Fibroblast of lung (primary cell): ENCODE results near the gene DDX10. TPM values are rescaled to one million over a fixed set of nuclear protein-coding genes. Genes with fewer than 3 reads are reported as not detected.

ENCODE experiments used
- DNase-seq, 2 donors: peaks; one replicate each; pipeline versions ENCODE4 v3.0.0 to v3.0.0-alpha.2; 2010; ENCODE audit warnings: low read depth in 2 of 2
- H2AFZ ChIP-seq: 2 replicates; pipeline ENCODE4 v1.5.1; 2012; ENCODE audit warnings: low read length, control low read depth, inconsistent platforms
- H3K27ac ChIP-seq: 2 replicates; pipeline ENCODE4 v1.5.1; 2011; ENCODE audit warnings: low read length, control low read depth; ENCODE audit not compliant: insufficient read depth
- H3K27me3 ChIP-seq: 2 replicates; pipeline ENCODE4 v1.5.1; 2011; ENCODE audit warnings: mild to moderate bottlenecking, low read length; ENCODE audit not compliant: control insufficient read depth, insufficient read depth
- H3K36me3 ChIP-seq: 2 replicates; pipeline ENCODE4 v1.5.1; 2011; ENCODE audit warnings: low read length; ENCODE audit not compliant: control insufficient read depth, insufficient read depth
- H3K4me1 ChIP-seq: 2 replicates; pipeline ENCODE4 v1.5.1; 2011; ENCODE audit warnings: low read length; ENCODE audit not compliant: control insufficient read depth, insufficient read depth; ENCODE audit errors: extremely low read depth
- H3K4me2 ChIP-seq: 2 replicates; pipeline ENCODE4 v1.5.1; 2011; ENCODE audit warnings: low read length, control low read depth; ENCODE audit not compliant: insufficient read depth; ENCODE audit errors: extremely low read depth
- H3K4me3 ChIP-seq, 4 experiments: fragments of 200-600 bp in 1 of 4; sonication (generic) in 1 of 4; replicated peaks in 1 of 4; 2 replicates each; pipeline ENCODE4 v1.5.1; 2011 to 2016; ENCODE audit warnings: low read length in 4 of 4, low read depth in 3 of 4, mild to moderate bottlenecking in 3 of 4, control low read depth in 2 of 4, inconsistent platforms in 1 of 4, mixed read lengths in 1 of 4; ENCODE audit not compliant: insufficient read depth in 1 of 4; ENCODE audit errors: control extremely low read depth in 1 of 4
- H3K79me2 ChIP-seq: 2 replicates; pipeline ENCODE4 v1.5.1; 2012; ENCODE audit warnings: mild to moderate bottlenecking, low read length, inconsistent platforms; ENCODE audit not compliant: control insufficient read depth, insufficient read depth
- H3K9ac ChIP-seq: 2 replicates; pipeline ENCODE4 v1.5.1; 2011; ENCODE audit warnings: mild to moderate bottlenecking, low read length, control low read depth; ENCODE audit not compliant: insufficient read depth
- H3K9me3 ChIP-seq: 2 replicates; pipeline ENCODE4 v1.5.1; 2012; ENCODE audit warnings: low read depth, low read length; ENCODE audit not compliant: control insufficient read depth, insufficient read depth
- H4K20me1 ChIP-seq: 2 replicates; pipeline ENCODE4 v1.5.1; 2011; ENCODE audit warnings: low read length; ENCODE audit not compliant: control insufficient read depth, insufficient read depth; ENCODE audit errors: extremely low read depth
- CTCF ChIP-seq, 2 donors: IDR thresholded peaks in 1 of 2; conservative IDR thresholded peaks in 1 of 2; 1 replicate in 1 of 2; 2 replicates in 1 of 2; pipeline ENCODE4 v1.5.1; 2011 to 2012; ENCODE audit warnings: low read length in 2 of 2, control low read depth in 1 of 2, inconsistent platforms in 1 of 2, low read depth in 1 of 2, mild to moderate bottlenecking in 1 of 2
- EZH2 ChIP-seq: IDR thresholded peaks from 2 replicates; pipeline ENCODE4 v1.5.1; 2012; ENCODE audit warnings: low read length, control low read depth, mild to moderate bottlenecking; ENCODE audit errors: missing control alignments
- polyA plus RNA-seq, 2 donors: library from polyadenylated mRNA; depleted of rRNA in 1 of 2; stranded (reverse) in 1 of 2; unstranded in 1 of 2; fragments of >200 nt; gene quantifications; 2 replicates each; pipeline ENCODE4 v1.2.1, GENCODE V29; 2011 to 2012; ENCODE audit warnings: missing spikeins in 1 of 2
- total RNA-seq: library from RNA; depleted of rRNA; stranded (reverse); fragments of >200 nt; gene quantifications from 2 replicates; pipeline ENCODE4 v1.2.1, GENCODE V29; 2014

DDX10 gene
- total and polyA plus RNA-seq, 2 donors (not counting 1 experiment from before 2014, with no cell fraction given): 18.5 to 20.7 TPM

- no peak for TF ChIP-seq EZH2
- H3K27me3 ChIP-seq: no peaks in the 10 kb centered on the region
- H2AFZ ChIP-seq: no peak overlapping the region
- no peak overlapping the region for H3K4me2 ChIP-seq
- H3K4me1 ChIP-seq: no peaks in the 10 kb centered on the region
- H3K36me3 ChIP-seq: no peaks in the 10 kb centered on the region
- H3K9me3 ChIP-seq: no peaks in the 10 kb centered on the region
- no peaks in the 10 kb centered on the region for H4K20me1 ChIP-seq
- DNase-seq: peak in 1 of 2 donors; percentile 53
- H3K27ac ChIP-seq: no peak overlapping the region
- no peak overlapping the region for H3K9ac ChIP-seq
- H3K4me3 ChIP-seq: no peak overlapping the region
- no peaks in the 10 kb centered on the region for H3K79me2 ChIP-seq
These were observed 216.3 kb downstream of the DDX10 start for GRCh38 chr11:108881131-108881530.

- H3K4me2 ChIP-seq: no peak overlapping the region
- H4K20me1 ChIP-seq: no peaks in the 10 kb centered on the region
- H3K36me3 ChIP-seq: no peaks in the 10 kb centered on the region
- DNase-seq: peak in 1 of 2 donors; percentile 72
- TF ChIP-seq CTCF (conservative IDR thresholded peaks at IDR 0.05 in 1 of 2, IDR thresholded peaks at IDR 0.05 in 1 of 2; ENCODE audit: low read depth in 1 of 2, low read length in 2 of 2): no peak
- TF ChIP-seq EZH2: no peak
- H3K27ac ChIP-seq: no peak overlapping the region
- H3K9me3 ChIP-seq: no peaks in the 10 kb centered on the region
- H2AFZ ChIP-seq: no peak overlapping the region
- H3K4me3 ChIP-seq: no peak overlapping the region
- H3K9ac ChIP-seq: no peak overlapping the region
- H3K4me1 ChIP-seq: no peaks in the 10 kb centered on the region
- H3K27me3 ChIP-seq: no peaks in the 10 kb centered on the region
- no peaks in the 10 kb centered on the region for H3K79me2 ChIP-seq
These were observed 217.5 kb downstream of the DDX10 start for GRCh38 chr11:108882211-108882831.

- no peak overlapping the region for H3K9ac ChIP-seq
- H3K27me3 ChIP-seq: no peaks in the 10 kb centered on the region
These were observed 221.3 kb downstream of the DDX10 start for GRCh38 chr11:108886005-108886659.

More at GRCh38 chr11:108886005-108886659, 221.3 kb downstream of the DDX10 start:
- Histone ChIP-seq H3K4me3 (no peak overlapping the region), H4K20me1 (no peaks in the 10 kb centered on the region), H3K4me1 (no peaks in the 10 kb centered on the region), H3K9me3 (no peaks in the 10 kb centered on the region), H3K79me2 (no peaks in the 10 kb centered on the region), H2AFZ (no peak overlapping the region), H3K27ac (no peak overlapping the region), H3K4me2 (no peak overlapping the region), H3K36me3 (no peaks in the 10 kb centered on the region)
- TF ChIP-seq EZH2 (no peak), CTCF (conservative IDR thresholded peaks at IDR 0.05 in 1 of 2, IDR thresholded peaks at IDR 0.05 in 1 of 2; ENCODE audit: low read depth in 1 of 2, low read length in 2 of 2) (no peak)
- DNase-seq: peak in 1 of 2 donors; percentile 38
